ENCODE data around the gene DOP1A. TPM values are rescaled to one million over a fixed set of nuclear protein-coding genes. Genes with fewer than 3 reads are reported as not detected.

Gene DOP1A
- total RNA-seq, 1 donor from 2014 or later: 15.3 TPM

DNA sequence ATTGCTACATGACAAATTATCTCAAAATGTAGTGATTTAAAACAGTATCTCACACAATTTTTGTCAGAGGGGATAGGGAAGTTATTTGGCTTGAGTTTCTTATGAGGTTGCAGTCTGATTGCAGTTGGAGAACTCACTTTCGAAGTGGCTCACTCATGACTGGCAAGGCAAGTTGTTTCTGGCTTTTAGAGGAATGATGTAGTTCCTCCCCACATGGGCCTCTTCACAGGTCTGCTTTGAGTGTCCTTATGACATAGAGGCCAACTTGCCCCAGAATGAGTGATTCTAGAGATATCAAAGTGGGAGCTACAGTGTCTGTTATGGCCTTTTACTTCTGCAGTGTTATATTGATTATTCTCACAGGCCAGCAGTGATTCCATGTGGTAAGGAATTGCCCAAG lies 6.1 kb downstream of the DOP1A start:
- DNase-seq (ENCODE audit: low read depth in 2 of 2): no peak

GRCh38 chr6:83083476-83083875 lies 16.0 kb downstream of the DOP1A start:
- no peak for DNase-seq (ENCODE audit: low read depth in 2 of 2)

DNA sequence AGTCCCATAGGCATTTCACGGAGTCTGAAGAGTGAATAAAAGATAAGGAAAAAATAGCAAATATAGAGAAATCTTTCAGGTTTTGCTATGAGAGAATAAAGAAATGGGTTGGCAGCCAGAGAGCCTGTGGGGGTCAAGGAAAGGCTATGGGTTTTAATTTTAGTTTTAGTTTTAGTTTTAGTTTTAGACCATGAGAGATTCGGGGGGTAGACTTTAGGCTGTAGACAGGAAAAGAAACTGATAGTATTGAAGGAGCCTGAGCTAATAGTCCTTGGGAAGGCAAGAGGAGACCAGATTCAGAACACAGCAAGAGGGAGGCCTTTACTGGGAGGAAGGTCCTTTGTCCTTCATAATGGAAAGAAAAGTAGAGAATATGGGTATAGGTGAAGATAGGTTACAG lies 19.3 kb downstream of the DOP1A start:
- DNase-seq (ENCODE audit: low read depth in 2 of 2): no peak

DNA sequence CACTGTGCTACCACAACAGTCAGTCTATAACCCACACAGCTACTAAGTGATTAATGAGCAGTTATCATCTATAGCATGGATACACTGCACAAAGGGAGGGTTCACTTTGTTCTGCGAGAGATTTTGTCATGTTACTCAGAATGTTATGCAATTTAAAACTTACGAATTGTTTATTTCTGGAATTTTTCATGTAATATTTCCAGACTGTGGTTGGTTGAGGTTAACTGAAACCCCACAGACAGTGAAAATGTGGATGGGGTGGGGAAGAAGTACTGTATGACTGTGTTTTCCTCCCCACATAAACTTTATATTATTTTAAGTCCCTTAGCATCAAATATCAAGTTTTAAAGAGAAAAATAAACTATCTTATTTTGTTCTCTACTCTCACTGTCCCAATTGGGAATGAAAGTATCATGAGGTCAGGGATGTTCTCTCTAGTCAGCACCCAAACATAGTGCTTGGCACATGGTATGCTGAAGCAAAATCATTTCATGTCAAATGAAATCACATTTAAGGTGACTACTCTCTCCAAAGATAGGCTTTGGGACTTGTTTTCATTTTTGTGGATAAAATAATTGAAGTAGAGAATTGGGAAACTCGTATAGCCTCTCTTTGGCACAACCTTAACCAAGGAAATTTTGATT lies 25.4 kb downstream of the DOP1A start:
- no peak for DNase-seq (ENCODE audit: low read depth in 2 of 2)

DNA sequence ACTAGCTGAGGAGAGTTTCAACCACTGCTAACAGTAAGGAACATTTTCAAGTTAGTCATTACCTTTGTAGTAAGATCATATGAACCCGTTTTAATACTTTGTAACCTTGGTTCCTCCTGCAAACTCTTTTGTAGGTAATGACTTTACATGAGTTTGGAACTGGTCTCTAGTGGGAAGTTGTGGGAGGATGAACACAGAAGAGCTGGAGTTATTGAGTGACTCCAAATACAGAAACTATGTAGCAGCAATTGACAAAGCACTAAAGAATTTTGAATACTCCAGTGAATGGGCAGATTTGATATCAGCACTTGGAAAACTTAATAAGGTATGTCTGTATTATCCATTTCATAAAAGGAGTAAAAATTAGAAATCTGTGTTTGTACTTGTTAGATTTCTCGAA lies 29.3 kb downstream of the DOP1A start:
- no peak for DNase-seq (ENCODE audit: low read depth in 2 of 2)

DNA sequence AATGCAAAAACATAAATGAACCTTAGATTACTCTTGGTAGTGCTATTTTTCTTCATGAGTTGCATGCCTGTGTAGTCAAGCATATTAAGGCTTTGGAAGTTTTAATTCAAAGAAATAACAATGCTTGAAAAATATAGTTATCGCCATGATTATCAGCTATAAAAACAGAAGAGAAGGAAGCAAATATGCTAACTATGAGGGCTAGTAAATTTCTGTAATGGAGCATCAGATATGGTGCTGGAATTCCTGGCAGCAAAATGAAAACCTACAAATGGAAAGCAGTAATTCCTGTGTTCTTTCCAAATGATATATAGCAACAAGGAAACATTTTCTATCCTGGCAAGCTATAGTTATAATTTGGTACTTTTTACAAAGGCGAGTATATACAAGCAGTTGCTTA lies 29.7 kb downstream of the DOP1A start:
- peak in 1 of 2 donors; percentile 53 for DNase-seq (ENCODE audit: low read depth in 2 of 2)

DNA sequence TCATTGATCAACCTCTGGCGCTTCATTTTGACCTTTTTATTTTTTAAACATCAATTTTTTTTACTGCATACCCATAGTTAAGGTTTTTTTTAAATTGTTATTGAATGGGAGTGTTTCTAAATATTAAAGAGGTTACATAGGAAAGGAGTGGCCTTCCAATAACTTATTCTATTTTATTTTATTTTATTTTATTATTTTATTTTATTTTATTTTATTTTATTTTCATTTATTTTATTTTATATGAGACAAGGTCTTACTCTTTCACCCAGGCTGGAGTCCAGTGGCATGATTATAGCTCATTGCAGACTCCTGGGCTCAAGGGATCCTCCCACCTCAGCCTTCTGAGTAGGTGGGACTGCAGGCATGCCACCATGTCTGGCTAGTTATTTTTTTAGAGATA lies 30.2 kb downstream of the DOP1A start:
- DNase-seq (ENCODE audit: low read depth in 2 of 2): no peak

DNA sequence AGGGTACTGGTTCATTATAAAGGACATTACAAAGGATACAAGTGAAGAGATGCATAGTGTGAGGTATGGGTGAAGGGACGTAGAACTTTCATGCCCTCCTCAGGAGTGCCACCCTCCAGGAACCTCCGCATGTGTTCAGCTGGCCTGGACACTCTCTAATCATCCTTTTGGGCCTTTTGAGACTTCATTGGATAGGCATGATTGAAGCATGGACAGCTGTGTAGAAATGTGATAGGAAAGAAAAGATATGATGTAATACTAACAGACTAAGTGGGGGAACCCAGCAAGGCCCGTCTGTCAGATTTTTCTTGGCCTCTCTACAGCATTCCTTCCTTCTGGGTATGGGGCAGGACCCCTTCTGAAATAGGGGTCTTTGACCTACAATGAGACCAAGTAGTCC lies 31.1 kb downstream of the DOP1A start:
- DNase-seq (ENCODE audit: low read depth in 2 of 2): no peak

DNA sequence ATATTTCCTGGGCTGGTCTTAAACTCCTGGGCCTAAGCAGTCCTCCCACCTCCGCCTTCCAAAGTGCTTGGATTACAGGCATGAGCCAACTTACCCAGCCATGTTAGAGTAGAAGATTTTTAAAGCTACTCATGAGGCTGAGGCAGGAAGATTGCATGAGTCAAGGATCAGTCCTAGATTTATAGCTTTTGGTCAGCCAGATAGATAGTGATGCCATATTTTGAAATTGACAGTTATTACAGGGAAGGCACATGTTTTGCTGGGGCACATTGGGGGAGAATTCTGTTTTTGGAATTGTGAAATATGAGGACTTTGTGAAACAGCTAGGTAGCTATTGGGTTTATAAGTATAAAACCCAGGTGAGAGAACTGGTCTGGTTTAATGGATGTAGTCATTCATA lies 40.9 kb downstream of the DOP1A start:
- DNase-seq (ENCODE audit: low read depth in 2 of 2): no peak

DNA sequence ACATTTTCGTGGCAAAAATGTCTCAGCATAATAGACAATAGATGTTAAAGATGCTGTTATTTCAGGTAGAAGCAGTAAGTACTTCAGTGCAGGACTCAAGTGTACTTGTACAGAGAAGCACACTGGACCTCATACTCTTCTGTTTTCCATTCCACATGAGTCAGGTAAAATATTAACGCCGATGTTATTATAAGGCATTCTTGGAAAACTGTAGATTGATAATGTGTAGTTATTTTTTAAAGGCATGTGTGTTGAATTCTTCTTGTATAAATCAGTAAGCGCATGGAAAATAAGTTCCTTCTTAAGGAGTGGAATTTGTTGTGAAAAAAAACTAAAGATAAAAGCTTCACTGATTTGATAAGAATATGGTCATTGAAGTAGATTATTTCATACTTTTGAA lies 45.8 kb downstream of the DOP1A start:
- DNase-seq (ENCODE audit: low read depth in 2 of 2): no peak

DNA sequence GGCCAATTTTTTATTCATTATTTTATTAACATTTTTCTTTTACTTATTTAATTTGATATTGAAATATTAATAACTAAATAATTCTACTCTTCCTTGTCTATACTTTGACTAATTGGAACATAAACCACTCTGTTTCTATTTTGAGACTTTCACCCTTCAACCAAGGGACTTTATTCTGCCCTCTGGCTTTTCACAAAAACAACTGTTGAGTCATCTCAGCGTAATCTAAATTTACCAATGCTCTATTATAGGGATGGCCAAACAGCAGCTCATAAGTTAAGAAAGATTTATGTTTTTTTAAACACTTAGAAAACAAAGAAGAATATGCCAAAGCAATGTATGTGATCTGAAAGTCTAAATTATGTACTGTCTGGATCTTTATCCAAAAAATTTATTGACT lies 46.7 kb downstream of the DOP1A start:
- DNase-seq (ENCODE audit: low read depth in 2 of 2): no peak

GRCh38 chr6:83117802-83118201 lies 50.3 kb downstream of the DOP1A start:
- no peak for DNase-seq (ENCODE audit: low read depth in 2 of 2)

- peak; percentile 51 for DNase-seq (ENCODE audit: low read depth in 2 of 2)
These were observed 52.4 kb downstream of the DOP1A start for GRCh38 chr6:83119742-83120300.

DNA sequence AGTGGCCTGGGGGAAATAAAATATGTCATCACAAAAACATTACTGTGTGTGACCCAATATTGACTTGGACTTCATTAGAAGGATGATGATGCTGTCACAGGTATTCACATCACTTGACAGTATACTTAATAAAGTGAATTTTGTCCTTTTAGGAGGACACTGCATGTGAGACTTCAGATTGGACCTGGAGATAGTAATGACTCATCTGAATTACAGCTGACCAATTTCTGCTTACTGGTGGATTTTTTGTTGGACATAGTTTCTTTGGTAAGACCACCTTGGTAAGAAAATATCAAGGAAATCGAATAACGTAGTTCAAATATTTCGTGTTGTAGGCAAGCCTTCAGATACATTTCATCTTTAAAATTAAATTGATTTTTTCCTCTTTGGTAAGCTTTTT lies 57.1 kb downstream of the DOP1A start:
- DNase-seq (ENCODE audit: low read depth in 2 of 2): no peak

DNA sequence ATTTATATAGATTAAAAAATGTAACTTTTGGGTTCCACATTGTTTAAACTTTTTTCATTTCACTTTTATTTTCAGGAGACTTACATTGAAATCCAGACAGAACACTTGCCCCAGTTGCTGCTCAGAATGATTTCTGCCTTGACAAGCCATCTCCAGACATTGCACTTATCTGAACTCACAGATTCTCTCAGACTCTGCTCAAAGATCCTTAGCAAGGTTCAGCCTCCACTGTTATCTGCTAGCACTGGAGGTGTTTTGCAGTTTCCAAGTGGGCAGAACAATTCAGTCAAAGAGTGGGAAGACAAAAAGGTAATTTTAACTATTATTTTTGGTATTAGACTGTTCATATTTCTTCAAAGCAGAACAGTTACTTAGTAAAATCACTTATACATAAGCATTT lies 58.0 kb downstream of the DOP1A start:
- no peak for DNase-seq (ENCODE audit: low read depth in 2 of 2)

- DNase-seq (ENCODE audit: low read depth in 2 of 2): no peak
These were observed 58.8 kb downstream of the DOP1A start for GRCh38 chr6:83126223-83126622.

GRCh38 chr6:83126807-83127206 lies 59.3 kb downstream of the DOP1A start:
- DNase-seq (ENCODE audit: low read depth in 2 of 2): no peak

- no peak for DNase-seq (ENCODE audit: low read depth in 2 of 2)
These were observed 59.8 kb downstream of the DOP1A start for GRCh38 chr6:83127258-83127657.

- no peak for DNase-seq (ENCODE audit: low read depth in 2 of 2)
These were observed 60.5 kb downstream of the DOP1A start for GRCh38 chr6:83127976-83128375.

GRCh38 chr6:83132121-83132520 lies 64.7 kb downstream of the DOP1A start:
- DNase-seq (ENCODE audit: low read depth in 2 of 2): no peak

DNA sequence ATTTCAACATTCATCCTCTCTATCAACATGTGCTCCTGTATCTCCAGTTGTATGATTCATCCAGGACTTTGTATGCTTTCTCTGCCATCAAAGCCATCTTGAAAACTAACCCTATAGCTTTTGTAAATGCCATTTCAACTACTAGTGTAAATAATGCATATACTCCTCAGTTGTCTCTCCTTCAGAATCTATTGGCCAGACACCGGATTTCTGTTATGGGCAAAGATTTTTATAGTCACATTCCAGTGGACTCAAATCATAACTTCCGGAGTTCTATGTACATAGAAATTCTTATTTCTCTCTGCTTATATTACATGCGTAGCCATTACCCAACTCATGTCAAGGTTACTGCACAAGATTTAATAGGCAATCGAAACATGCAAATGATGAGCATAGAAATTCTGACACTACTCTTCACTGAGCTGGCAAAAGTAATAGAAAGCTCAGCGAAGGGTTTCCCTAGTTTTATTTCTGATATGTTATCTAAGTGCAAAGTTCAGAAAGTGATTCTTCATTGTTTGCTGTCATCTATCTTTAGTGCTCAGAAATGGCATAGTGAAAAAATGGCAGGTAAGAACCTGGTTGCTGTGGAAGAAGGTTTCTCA lies 70.7 kb downstream of the DOP1A start:
- DNase-seq (ENCODE audit: low read depth in 2 of 2): no peak

- DNase-seq (ENCODE audit: low read depth in 2 of 2): no peak
These were observed 71.3 kb downstream of the DOP1A start for GRCh38 chr6:83138758-83139157.

GRCh38 chr6:83151114-83151513 lies 83.6 kb downstream of the DOP1A start:
- DNase-seq (ENCODE audit: low read depth in 2 of 2): no peak
